ENCODE results near the gene SLK. TPM values are rescaled to one million over a fixed set of nuclear protein-coding genes. Genes with fewer than 3 reads are reported as not detected.

The SLK gene
- total RNA-seq, 6 experiments from 2014 or later: 7.9 to 16.3 (median 13.0) TPM

- Histone ChIP-seq H3K4me3 (no peak overlapping the region), H3K9me3 (no peaks in the 10 kb centered on the region), H3K27me3 (no peaks in the 10 kb centered on the region), H3K36me3 (no peaks in the 10 kb centered on the region), H3K4me1 (no peaks in the 10 kb centered on the region), H3K27ac (no peak overlapping the region)
- 80% methylated on average over 2 of the region's 11 CpGs for WGBS (ENCODE audit: insufficient coverage, low coverage, low lambda C conversion rate, missing lambda C conversion rate)
- TF ChIP-seq, protein P1, sequence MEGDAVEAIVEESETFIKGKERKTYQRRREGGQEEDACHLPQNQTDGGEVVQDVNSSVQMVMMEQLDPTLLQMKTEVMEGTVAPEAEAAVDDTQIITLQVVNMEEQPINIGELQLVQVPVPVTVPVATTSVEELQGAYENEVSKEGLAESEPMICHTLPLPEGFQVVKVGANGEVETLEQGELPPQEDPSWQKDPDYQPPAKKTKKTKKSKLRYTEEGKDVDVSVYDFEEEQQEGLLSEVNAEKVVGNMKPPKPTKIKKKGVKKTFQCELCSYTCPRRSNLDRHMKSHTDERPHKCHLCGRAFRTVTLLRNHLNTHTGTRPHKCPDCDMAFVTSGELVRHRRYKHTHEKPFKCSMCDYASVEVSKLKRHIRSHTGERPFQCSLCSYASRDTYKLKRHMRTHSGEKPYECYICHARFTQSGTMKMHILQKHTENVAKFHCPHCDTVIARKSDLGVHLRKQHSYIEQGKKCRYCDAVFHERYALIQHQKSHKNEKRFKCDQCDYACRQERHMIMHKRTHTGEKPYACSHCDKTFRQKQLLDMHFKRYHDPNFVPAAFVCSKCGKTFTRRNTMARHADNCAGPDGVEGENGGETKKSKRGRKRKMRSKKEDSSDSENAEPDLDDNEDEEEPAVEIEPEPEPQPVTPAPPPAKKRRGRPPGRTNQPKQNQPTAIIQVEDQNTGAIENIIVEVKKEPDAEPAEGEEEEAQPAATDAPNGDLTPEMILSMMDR (IDR thresholded peaks at IDR 0.05): no peak
- TF ChIP-seq POLR2A (IDR thresholded peaks at IDR 0.05): no peak
- DNase-seq (no peak), ATAC-seq (no peak)
- intact Hi-C loops (cut with DNase I): no loop called here
These were observed 67.0 kb downstream of the SLK start for GRCh38 chr10:104033966-104034365.

- H3K36me3 ChIP-seq: no peaks in the 10 kb centered on the region
- no peak overlapping the region for H3K27ac ChIP-seq
- ATAC-seq: peak in 1 of 4 donors; percentile 16
- WGBS (ENCODE audit: insufficient coverage, low coverage, low lambda C conversion rate, missing lambda C conversion rate): 72% methylated on average over 5 of the region's 23 CpGs
- no peak overlapping the region for H3K4me3 ChIP-seq
- no peaks in the 10 kb centered on the region for H3K4me1 ChIP-seq
- no peak for DNase-seq
- H3K27me3 ChIP-seq: no peaks in the 10 kb centered on the region
- no peaks in the 10 kb centered on the region for H3K9me3 ChIP-seq
- no peak for TF ChIP-seq POLR2A (IDR thresholded peaks at IDR 0.05)
- TF ChIP-seq, protein P1 (IDR thresholded peaks at IDR 0.05): no peak
- intact Hi-C loops (cut with DNase I): no loop called here
These were observed 67.7 kb downstream of the SLK start for GRCh38 chr10:104034401-104035193.

DNA sequence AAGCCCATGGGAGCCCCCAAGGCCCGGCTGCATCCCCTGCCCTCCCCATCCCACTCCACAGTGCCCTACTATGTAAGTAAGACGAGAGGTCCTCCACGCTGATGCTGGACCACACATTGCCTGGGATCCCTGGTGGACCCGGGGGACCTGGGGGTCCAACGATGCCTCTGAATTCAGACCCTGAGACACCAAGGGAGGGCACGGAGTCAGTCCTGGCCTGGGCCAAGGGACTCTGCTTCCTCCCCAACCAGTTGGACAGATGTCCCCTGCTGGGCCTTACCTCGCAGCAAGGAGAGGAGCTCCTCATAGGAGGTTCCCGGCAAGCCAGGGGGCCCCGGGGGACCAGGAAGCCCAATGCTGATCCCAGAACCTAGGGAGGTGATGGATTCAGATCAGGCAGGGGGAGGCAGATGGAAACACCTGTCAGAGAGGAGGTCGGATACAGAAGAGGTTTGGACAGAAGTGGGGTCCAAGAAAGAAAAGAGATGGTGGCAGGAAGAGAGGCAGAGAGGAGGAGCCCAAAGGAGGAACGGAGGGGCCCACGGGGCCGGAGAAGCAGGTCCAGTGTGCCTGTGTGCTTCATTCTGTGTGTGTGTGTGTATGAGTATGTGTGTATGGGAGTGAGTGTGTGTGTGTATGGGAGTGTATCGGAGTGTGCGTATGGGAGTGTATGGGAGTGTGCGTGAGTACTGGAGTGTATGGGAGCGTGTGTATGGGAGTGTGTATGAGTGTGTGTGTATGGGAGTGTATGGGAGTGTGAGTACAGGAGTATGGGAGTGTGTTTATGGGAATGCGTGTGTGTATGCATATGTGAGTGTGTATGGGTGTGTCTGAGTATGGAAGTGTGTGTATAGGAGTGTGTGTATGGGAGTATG, 68.5 kb downstream of the SLK start:
- no peak for ATAC-seq
- no peaks in the 10 kb centered on the region for H3K36me3 ChIP-seq
- no peaks in the 10 kb centered on the region for H3K27me3 ChIP-seq
- WGBS (ENCODE audit: insufficient coverage, low coverage, low lambda C conversion rate, missing lambda C conversion rate): 65% methylated on average over 12 of the region's 18 CpGs
- intact Hi-C loops (cut with DNase I): no loop called here
- DNase-seq: no peak
- H3K9me3 ChIP-seq: no peaks in the 10 kb centered on the region
- TF ChIP-seq, protein P1 (IDR thresholded peaks at IDR 0.05): no peak
- TF ChIP-seq POLR2A (IDR thresholded peaks at IDR 0.05): no peak
- no peaks in the 10 kb centered on the region for H3K4me1 ChIP-seq
- H3K4me3 ChIP-seq: no peak overlapping the region
- no peak overlapping the region for H3K27ac ChIP-seq

GRCh38 chr10:104036069-104036384, 69.1 kb downstream of the SLK start:
- no peaks in the 10 kb centered on the region for H3K36me3 ChIP-seq
- H3K9me3 ChIP-seq: no peaks in the 10 kb centered on the region
- TF ChIP-seq, protein P1 (IDR thresholded peaks at IDR 0.05): no peak
- TF ChIP-seq POLR2A (IDR thresholded peaks at IDR 0.05): no peak
- no peak overlapping the region for H3K27ac ChIP-seq
- no peak for DNase-seq
- ATAC-seq: peak in 3 of 4 donors; percentile 22 to 29 (median 22)
- H3K4me1 ChIP-seq: no peaks in the 10 kb centered on the region
- no peak overlapping the region for H3K4me3 ChIP-seq
- no CpG with 5 or more reads among the region's 3 CpGs for WGBS (ENCODE audit: insufficient coverage, low coverage, low lambda C conversion rate, missing lambda C conversion rate)
- intact Hi-C loops (cut with DNase I): no loop called here
- no peaks in the 10 kb centered on the region for H3K27me3 ChIP-seq
